H1 (cell line): Measurements from ENCODE around the gene FOXS1.

Source experiments
- GABPA ChIP-seq: IDR thresholded peaks from 2 replicates; pipeline ENCODE4 v1.6.1; 2011; ENCODE audit warnings: mild to moderate bottlenecking, low read length, moderate library complexity, borderline replicate concordance; ENCODE audit not compliant: insufficient read depth
- PHF8 ChIP-seq: fragments of 200-600 bp; sonication (generic); conservative IDR thresholded peaks from 2 replicates; pipeline ENCODE4 v1.7.1; 2012; ENCODE audit warnings: low read depth, mild to moderate bottlenecking, inconsistent platforms, low read length, moderate library complexity
- POLR2A ChIP-seq, 2 experiments: IDR thresholded peaks; 1 replicate in 1 of 2; 2 replicates in 1 of 2; pipeline ENCODE4 v1.6.1; 2011; ENCODE audit warnings: low read depth in 2 of 2, low read length in 2 of 2, mild to moderate bottlenecking in 2 of 2; ENCODE audit errors: control extremely low read depth in 1 of 2
- RAD21 ChIP-seq, 2 experiments: IDR thresholded peaks in 1 of 2; conservative IDR thresholded peaks in 1 of 2; 2 replicates each; pipeline ENCODE4 v1.6.1; 2011; ENCODE audit warnings: low read depth in 2 of 2, low read length in 2 of 2, improper control_type of control experiment in 1 of 2, inconsistent platforms in 1 of 2, mild to moderate bottlenecking in 1 of 2, moderate library complexity in 1 of 2
- RBBP5 ChIP-seq: IDR thresholded peaks from 2 replicates; pipeline ENCODE4 v1.7.1; 2012; ENCODE audit warnings: low read depth, mild to moderate bottlenecking, inconsistent platforms, low read length, moderate library complexity, borderline replicate concordance
- SIRT6 ChIP-seq: IDR thresholded peaks from one replicate; pipeline ENCODE4 v1.7.1; 2012; ENCODE audit warnings: low read length, inconsistent platforms
- SIX5 ChIP-seq: IDR thresholded peaks from 2 replicates; pipeline ENCODE4 v1.6.1; 2011; ENCODE audit warnings: mild to moderate bottlenecking, low read depth, low read length
- TF ChIP-seq, protein P1 (sequence below): IDR thresholded peaks from 2 replicates; pipeline ENCODE4 v1.6.1; 2011; ENCODE audit warnings: low read length, improper control_type of control experiment
- TF ChIP-seq, protein P2 (sequence below), 3 experiments: IDR thresholded peaks; 1 replicate in 2 of 3; 2 replicates in 1 of 3; pipeline versions ENCODE4 v1.5.1 to v1.6.1; 2011; ENCODE audit warnings: low read length in 3 of 3, mild to moderate bottlenecking in 3 of 3, inconsistent platforms in 2 of 3, low read depth in 1 of 3, moderate library complexity in 1 of 3; ENCODE audit not compliant: insufficient read depth in 1 of 3; ENCODE audit errors: control extremely low read depth in 1 of 3

DNA sequence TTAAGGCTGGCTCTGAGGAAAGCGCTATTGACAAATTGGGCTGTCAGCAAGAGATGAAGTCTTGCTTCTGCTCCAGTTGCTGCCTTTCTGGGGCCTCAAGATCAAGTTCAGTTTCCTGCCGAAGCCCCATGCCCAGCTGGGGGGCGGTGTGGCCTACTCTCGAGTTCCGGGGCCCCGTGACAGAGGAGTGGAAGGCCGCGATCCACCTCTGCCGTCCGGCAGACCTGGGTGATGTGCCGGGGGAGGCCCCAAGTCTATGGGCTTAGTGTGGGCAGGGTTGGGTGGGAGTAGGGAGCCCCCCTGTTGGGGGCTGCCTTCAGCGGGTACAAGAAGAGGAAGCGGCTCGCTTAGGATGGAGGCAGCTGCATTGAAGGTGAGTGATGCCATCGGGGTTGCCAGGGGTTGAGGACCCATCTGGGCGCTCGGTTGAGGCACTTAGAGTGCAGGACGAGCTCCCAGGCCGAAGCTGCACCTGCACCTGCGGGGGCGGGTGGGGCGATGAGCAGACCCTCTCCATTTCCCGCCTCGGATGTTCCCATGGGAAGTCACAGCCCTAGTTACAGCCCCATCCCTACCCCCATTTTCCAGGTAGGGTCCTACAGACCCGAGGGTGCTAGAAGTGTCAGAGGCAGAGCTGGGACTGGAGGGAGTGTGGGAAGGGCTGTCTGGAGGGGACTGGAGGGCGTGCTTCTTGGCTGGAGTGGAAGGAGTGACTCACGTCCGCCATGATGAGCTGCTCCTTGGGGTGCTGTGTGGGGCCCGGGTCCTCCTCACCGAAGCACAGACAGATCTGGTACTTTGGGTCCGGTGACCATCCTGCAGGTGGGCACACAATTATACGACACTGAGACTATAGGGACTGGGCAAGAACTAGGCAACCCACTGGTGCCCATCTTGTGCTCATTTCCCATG, 2.9 kb upstream of the FOXS1 start:
- TF ChIP-seq RAD21 (IDR thresholded peaks at IDR 0.05 in 1 of 2, conservative IDR thresholded peaks at IDR 0.05 in 1 of 2; ENCODE audit: low read depth in 2 of 2, low read length in 2 of 2) (no peak), PHF8 (no peak), GABPA (no peak), SIRT6 (no peak), SIX5 (no peak), POLR2A (IDR thresholded peaks at IDR 0.05; ENCODE audit: control extremely low read depth in 1 of 2, low read depth in 2 of 2, low read length in 2 of 2) (no peak), RBBP5 (no peak)
- TF ChIP-seq, protein P1, sequence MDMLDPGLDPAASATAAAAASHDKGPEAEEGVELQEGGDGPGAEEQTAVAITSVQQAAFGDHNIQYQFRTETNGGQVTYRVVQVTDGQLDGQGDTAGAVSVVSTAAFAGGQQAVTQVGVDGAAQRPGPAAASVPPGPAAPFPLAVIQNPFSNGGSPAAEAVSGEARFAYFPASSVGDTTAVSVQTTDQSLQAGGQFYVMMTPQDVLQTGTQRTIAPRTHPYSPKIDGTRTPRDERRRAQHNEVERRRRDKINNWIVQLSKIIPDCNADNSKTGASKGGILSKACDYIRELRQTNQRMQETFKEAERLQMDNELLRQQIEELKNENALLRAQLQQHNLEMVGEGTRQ = no peak
- TF ChIP-seq, protein P2, sequence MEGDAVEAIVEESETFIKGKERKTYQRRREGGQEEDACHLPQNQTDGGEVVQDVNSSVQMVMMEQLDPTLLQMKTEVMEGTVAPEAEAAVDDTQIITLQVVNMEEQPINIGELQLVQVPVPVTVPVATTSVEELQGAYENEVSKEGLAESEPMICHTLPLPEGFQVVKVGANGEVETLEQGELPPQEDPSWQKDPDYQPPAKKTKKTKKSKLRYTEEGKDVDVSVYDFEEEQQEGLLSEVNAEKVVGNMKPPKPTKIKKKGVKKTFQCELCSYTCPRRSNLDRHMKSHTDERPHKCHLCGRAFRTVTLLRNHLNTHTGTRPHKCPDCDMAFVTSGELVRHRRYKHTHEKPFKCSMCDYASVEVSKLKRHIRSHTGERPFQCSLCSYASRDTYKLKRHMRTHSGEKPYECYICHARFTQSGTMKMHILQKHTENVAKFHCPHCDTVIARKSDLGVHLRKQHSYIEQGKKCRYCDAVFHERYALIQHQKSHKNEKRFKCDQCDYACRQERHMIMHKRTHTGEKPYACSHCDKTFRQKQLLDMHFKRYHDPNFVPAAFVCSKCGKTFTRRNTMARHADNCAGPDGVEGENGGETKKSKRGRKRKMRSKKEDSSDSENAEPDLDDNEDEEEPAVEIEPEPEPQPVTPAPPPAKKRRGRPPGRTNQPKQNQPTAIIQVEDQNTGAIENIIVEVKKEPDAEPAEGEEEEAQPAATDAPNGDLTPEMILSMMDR (IDR thresholded peaks at IDR 0.05; ENCODE audit: control extremely low read depth in 1 of 3, insufficient read depth in 1 of 3, low read depth in 1 of 3, low read length in 3 of 3) = no peak
